Trophoblast cell (in vitro differentiated cells and primary cell): ENCODE results near the gene DLGAP1.

Source experiments
- DNase-seq, 2 donors: peaks; one replicate each; pipeline ENCODE4 v3.0.0-alpha.2; 2016
- H2AFZ ChIP-seq: 2 replicates; pipeline ENCODE4 v1.6.1; 2013; ENCODE audit warnings: low read length, moderate library complexity, mild to moderate bottlenecking; ENCODE audit not compliant: insufficient read depth, poor library complexity
- H2AK5ac ChIP-seq: 2 replicates; pipeline ENCODE4 v1.6.1; 2013; ENCODE audit warnings: mild to moderate bottlenecking, low read length
- H2BK120ac ChIP-seq: 2 replicates; pipeline ENCODE4 v1.6.1; 2013; ENCODE audit warnings: low read length, mild to moderate bottlenecking, moderate library complexity; ENCODE audit not compliant: insufficient read depth, poor library complexity
- H2BK12ac ChIP-seq: 2 replicates; pipeline ENCODE4 v1.6.1; 2013; ENCODE audit warnings: mild to moderate bottlenecking, low read length, moderate library complexity
- H2BK5ac ChIP-seq: 2 replicates; pipeline ENCODE4 v1.6.1; 2013; ENCODE audit warnings: low read length, low read depth, moderate library complexity, mild to moderate bottlenecking; ENCODE audit not compliant: poor library complexity
- H3K14ac ChIP-seq: 2 replicates; pipeline ENCODE4 v1.6.1; 2013; ENCODE audit warnings: mild to moderate bottlenecking, low read length
- H3K18ac ChIP-seq: 2 replicates; pipeline ENCODE4 v1.6.1; 2013; ENCODE audit warnings: mild to moderate bottlenecking, low read length
- H3K23ac ChIP-seq: 2 replicates; pipeline ENCODE4 v1.6.1; 2013; ENCODE audit warnings: low read length
- H3K27ac ChIP-seq: 2 replicates; pipeline ENCODE4 v1.5.1; 2013; ENCODE audit warnings: low read depth, mild to moderate bottlenecking, inconsistent platforms, low read length, moderate library complexity
- H3K27me3 ChIP-seq: 2 replicates; pipeline ENCODE4 v1.6.1; 2013; ENCODE audit warnings: inconsistent platforms, mild to moderate bottlenecking, low read length, moderate library complexity; ENCODE audit not compliant: insufficient read depth
- H3K36me3 ChIP-seq, 2 experiments: 1 replicate in 1 of 2; 2 replicates in 1 of 2; pipeline ENCODE4 v1.6.1; 2013; ENCODE audit warnings: low read length in 2 of 2, mild to moderate bottlenecking in 2 of 2, moderate library complexity in 1 of 2; ENCODE audit not compliant: insufficient read depth in 2 of 2, control insufficient read depth in 1 of 2
- H3K4ac ChIP-seq: 2 replicates; pipeline ENCODE4 v1.6.1; 2013; ENCODE audit warnings: low read depth, mild to moderate bottlenecking, low read length, moderate library complexity
- H3K4me1 ChIP-seq, 2 experiments: 1 replicate in 1 of 2; 2 replicates in 1 of 2; pipeline ENCODE4 v1.6.1; 2013; ENCODE audit warnings: low read length in 2 of 2, mild to moderate bottlenecking in 2 of 2, moderate library complexity in 1 of 2; ENCODE audit not compliant: insufficient read depth in 2 of 2, control insufficient read depth in 1 of 2
- H3K4me2 ChIP-seq: 2 replicates; pipeline ENCODE4 v1.6.1; 2013; ENCODE audit warnings: inconsistent platforms, mild to moderate bottlenecking, low read length, moderate library complexity
- H3K4me3 ChIP-seq: 2 replicates; pipeline ENCODE4 v1.5.1; 2013; ENCODE audit warnings: mild to moderate bottlenecking, low read depth, low read length, inconsistent platforms
- H3K79me1 ChIP-seq: one replicate; pipeline ENCODE4 v1.6.1; 2013; ENCODE audit warnings: low read length
- H3K79me2 ChIP-seq: 2 replicates; pipeline ENCODE4 v1.6.1; 2013; ENCODE audit warnings: low read length, mild to moderate bottlenecking; ENCODE audit not compliant: control insufficient read depth, insufficient read depth, poor library complexity
- H3K9ac ChIP-seq: 2 replicates; pipeline ENCODE4 v1.6.1; 2013; ENCODE audit warnings: mild to moderate bottlenecking, low read length
- H3K9me3 ChIP-seq: 2 replicates; pipeline ENCODE4 v1.6.1; 2013; ENCODE audit warnings: low read depth, mild to moderate bottlenecking, control low read depth, inconsistent platforms, low read length; ENCODE audit not compliant: insufficient read depth
- H4K12ac ChIP-seq: 2 replicates; pipeline ENCODE4 v1.6.1; 2013; ENCODE audit warnings: low read depth, mild to moderate bottlenecking, low read length, moderate library complexity
- H4K8ac ChIP-seq: 2 replicates; pipeline ENCODE4 v1.6.1; 2013; ENCODE audit warnings: low read depth, mild to moderate bottlenecking, low read length, moderate library complexity
- H4K91ac ChIP-seq: one replicate; pipeline ENCODE4 v1.6.1; 2013; ENCODE audit warnings: low read depth, mild to moderate bottlenecking, low read length, moderate library complexity
- WGBS: extraction: QIAGEN DNeasy Blood & Tissue Kit; methylation state at CpG from one replicate; pipeline ENCODE4 v1.1.7; 2013; ENCODE audit warnings: missing lambda C conversion rate; ENCODE audit not compliant: insufficient read length, insufficient coverage; ENCODE audit errors: extremely low coverage; 5-methylcytosine and 5-hydroxymethylcytosine counted together

Gene DLGAP1

DNA sequence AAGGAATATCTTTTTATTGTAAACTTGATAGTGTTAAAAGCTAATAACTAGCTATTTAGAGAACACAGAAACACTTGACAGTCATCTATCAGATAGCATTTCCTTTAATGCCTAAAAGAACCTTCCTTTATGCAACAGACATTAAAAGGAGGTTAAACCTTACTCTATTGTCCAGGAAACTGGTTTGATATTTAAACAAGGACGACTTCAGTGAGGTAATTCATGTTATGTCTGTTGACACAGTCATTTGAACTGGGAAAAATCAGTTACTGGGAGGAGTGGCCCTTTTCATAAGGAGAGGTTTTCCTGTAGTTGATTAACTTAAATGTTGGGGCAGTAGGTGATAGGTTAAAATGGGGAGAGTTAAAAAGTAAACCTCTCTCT is 998.4 kb downstream of the DLGAP1 start:
- no peak for DNase-seq
- Histone ChIP-seq H2BK5ac (no peak overlapping the region), H2BK12ac (no peak overlapping the region), H3K79me1 (peaks cover 20% of the 10 kb centered on the region), H3K23ac (no peak overlapping the region), H2BK120ac (no peak overlapping the region), H3K4me3 (no peak overlapping the region), H3K18ac (no peak overlapping the region), H2AK5ac (no peak overlapping the region), H4K91ac (no peak overlapping the region), H3K27me3 (no peaks in the 10 kb centered on the region), H3K4me2 (no peak overlapping the region), H3K4me1 (peaks cover 0 to 7% of the 10 kb centered on the region in 2 experiments), H3K36me3 (peaks cover 17 to 23% of the 10 kb centered on the region in 2 experiments), H3K4ac (no peak overlapping the region), H3K9ac (no peak overlapping the region), H3K14ac (no peak overlapping the region), H4K12ac (no peak overlapping the region), H2AFZ (no peak overlapping the region), H3K9me3 (no peaks in the 10 kb centered on the region), H3K27ac (no peak overlapping the region), H4K8ac (no peak overlapping the region), H3K79me2 (peaks cover 19% of the 10 kb centered on the region)
- no CpG with 5 or more reads among the region's 1 CpG for WGBS

DNA sequence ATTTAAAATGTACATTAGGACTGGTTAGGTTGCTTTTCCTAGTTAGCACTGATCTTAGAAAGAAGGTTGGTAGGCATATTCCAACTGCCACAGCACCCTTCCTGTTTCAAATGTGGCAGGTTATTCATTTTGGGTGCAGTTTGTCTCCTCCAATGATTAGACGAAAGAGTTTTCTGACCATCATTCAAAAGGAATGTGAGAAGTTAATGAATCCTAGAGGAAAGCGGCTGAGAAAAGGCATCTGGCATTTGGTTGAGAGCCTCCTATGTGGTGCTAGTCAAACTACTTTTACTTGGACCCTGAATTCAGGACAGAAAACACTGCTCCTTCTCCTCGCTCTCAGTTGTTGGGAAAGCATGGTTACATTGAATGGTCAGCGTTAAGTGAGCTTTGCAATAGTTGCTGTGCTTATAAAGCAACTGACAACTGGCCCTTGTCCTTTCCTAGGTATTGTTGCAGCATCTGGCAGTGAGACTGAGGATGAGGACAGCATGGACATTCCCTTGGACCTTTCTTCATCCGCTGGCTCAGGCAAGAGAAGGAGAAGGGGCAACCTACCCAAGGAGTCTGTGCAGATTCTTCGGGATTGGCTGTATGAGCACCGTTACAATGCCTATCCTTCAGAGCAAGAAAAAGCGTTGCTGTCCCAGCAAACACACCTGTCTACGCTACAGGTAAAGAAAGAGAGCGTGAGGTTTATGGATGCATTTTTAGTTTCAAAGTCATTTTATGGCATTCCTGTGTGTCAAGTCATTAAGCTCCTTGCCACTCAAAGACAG is 999.0 kb downstream of the DLGAP1 start:
- H3K4me2 ChIP-seq = peak overlapping the region; percentile 7
- no peak overlapping the region for H4K91ac ChIP-seq
- peak overlapping the region; percentile 19 for H3K4ac ChIP-seq
- peak in 1 of 2 donors; percentile 39 for DNase-seq
- peaks cover 0 to 7% of the 10 kb centered on the region in 2 experiments for H3K4me1 ChIP-seq
- no CpG with 5 or more reads among the region's 10 CpGs for WGBS
- H3K79me1 ChIP-seq = peaks cover 24% of the 10 kb centered on the region
- H4K8ac ChIP-seq = no peak overlapping the region
- no peak overlapping the region for H2BK120ac ChIP-seq
- peak overlapping the region; percentile 2 for H3K27ac ChIP-seq
- no peaks in the 10 kb centered on the region for H3K27me3 ChIP-seq
- no peak overlapping the region for H3K14ac ChIP-seq
- H3K36me3 ChIP-seq = peaks cover 17 to 23% of the 10 kb centered on the region in 2 experiments
- peaks cover 24% of the 10 kb centered on the region for H3K79me2 ChIP-seq
- H3K9ac ChIP-seq = no peak overlapping the region
- no peak overlapping the region for H2AFZ ChIP-seq
- H2AK5ac ChIP-seq = no peak overlapping the region
- H3K4me3 ChIP-seq = no peak overlapping the region
- no peaks in the 10 kb centered on the region for H3K9me3 ChIP-seq
- no peak overlapping the region for H2BK12ac ChIP-seq
- peak overlapping the region; percentile 57 for H3K18ac ChIP-seq
- H2BK5ac ChIP-seq = no peak overlapping the region
- no peak overlapping the region for H4K12ac ChIP-seq
- H3K23ac ChIP-seq = no peak overlapping the region

DNA sequence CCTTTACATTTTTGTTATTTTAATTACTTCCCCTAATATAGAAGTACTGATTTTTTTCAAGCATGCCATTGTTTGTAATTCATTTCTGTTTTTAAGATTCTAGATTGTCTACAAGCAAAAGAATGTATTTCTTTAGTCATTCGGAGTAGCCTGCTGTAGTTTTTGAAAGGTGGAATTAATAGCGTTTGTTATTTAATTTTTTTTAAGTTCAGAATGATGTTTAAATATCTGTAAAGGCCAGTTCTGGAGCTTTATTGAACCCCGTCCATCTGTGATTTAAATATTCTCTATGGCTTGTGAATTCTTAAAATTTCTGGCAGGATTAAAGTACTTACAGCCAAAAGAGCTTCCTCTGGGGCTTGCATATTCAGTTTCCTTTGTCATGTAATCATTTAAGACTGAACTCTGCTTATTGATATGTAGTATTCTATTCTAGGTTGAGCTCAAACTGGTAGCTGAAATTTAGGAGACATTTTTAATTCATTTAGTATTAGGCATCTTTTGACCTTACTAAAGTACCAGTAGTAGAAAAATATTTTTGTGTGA is 999.9 kb downstream of the DLGAP1 start:
- Histone ChIP-seq H2BK12ac (no peak overlapping the region), H3K79me2 (peaks cover 33% of the 10 kb centered on the region)

DNA sequence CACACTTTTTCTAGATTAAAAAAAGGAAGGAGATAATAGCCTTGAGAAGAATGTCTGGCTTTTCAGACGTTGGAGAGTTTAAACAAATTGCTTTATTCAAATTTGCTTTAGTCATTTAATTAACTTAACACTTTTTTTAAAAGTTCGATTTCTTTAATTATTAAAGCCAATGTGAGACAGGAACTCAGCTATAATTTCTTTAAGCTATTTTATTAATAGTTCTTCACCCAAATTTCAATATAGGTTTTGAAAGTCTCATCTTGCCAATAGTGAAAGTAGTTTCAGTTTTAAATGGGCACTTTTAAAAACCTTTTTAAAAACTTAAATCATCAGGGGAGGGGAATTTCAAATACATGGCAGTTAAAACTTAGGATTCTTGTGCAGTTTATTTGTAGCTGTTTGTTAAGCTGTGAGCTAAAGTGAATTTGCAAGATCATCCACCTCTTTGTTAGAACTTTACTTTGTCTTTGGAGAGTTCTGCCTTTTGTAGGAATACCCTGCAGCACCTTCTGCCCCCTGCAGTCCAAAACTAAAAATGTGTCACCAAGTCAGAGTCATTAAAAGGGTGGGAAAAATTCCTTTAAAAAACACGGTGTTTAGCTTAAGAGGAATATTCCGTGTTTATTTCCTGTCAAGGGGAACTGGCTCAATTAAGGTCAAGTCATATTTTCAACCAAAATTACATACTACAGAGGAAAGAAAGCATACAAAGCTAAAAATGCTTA is 1000.6 kb downstream of the DLGAP1 start:
- H3K9me3 ChIP-seq = no peaks in the 10 kb centered on the region
- H3K4me1 ChIP-seq = peaks cover 0 to 7% of the 10 kb centered on the region in 2 experiments
- no peak overlapping the region for H2AK5ac ChIP-seq
- H2BK5ac ChIP-seq = no peak overlapping the region
- no peaks in the 10 kb centered on the region for H3K27me3 ChIP-seq
- no peak overlapping the region for H4K12ac ChIP-seq
- H3K14ac ChIP-seq = no peak overlapping the region
- DNase-seq = peak; percentile 37 to 74
- H3K79me2 ChIP-seq = peaks cover 37% of the 10 kb centered on the region
- no peak overlapping the region for H3K27ac ChIP-seq
- no peak overlapping the region for H3K4ac ChIP-seq
- peaks cover 39% of the 10 kb centered on the region for H3K79me1 ChIP-seq
- no peak overlapping the region for H4K8ac ChIP-seq
- no peak overlapping the region for H2BK120ac ChIP-seq
- WGBS = no CpG with 5 or more reads among the region's 4 CpGs
- no peak overlapping the region for H3K23ac ChIP-seq
- no peak overlapping the region for H3K4me3 ChIP-seq
- peaks cover 19 to 21% of the 10 kb centered on the region in 2 experiments for H3K36me3 ChIP-seq
- no peak overlapping the region for H2AFZ ChIP-seq
- H2BK12ac ChIP-seq = no peak overlapping the region
- no peak overlapping the region for H4K91ac ChIP-seq
- H3K4me2 ChIP-seq = peak overlapping the region; percentile 62
- no peak overlapping the region for H3K9ac ChIP-seq
- no peak overlapping the region for H3K18ac ChIP-seq

More for the DNA sequence above, 999.9 kb downstream of the DLGAP1 start:
- DNase-seq = no peak
- H2BK5ac ChIP-seq = no peak overlapping the region
- H3K27ac ChIP-seq = no peak overlapping the region
- no peak overlapping the region for H3K4me3 ChIP-seq
- H3K23ac ChIP-seq = no peak overlapping the region
- peaks cover 0 to 7% of the 10 kb centered on the region in 2 experiments for H3K4me1 ChIP-seq
- no peak overlapping the region for H2AFZ ChIP-seq
- no peak overlapping the region for H3K4me2 ChIP-seq
- H3K79me1 ChIP-seq = peaks cover 34% of the 10 kb centered on the region
- no CpG with 5 or more reads among the region's 3 CpGs for WGBS
- peaks cover 19 to 21% of the 10 kb centered on the region in 2 experiments for H3K36me3 ChIP-seq
- no peak overlapping the region for H3K18ac ChIP-seq
- H3K4ac ChIP-seq = no peak overlapping the region
- no peak overlapping the region for H4K8ac ChIP-seq
- H2BK120ac ChIP-seq = no peak overlapping the region
- no peak overlapping the region for H2AK5ac ChIP-seq
- no peak overlapping the region for H4K12ac ChIP-seq
- no peak overlapping the region for H3K9ac ChIP-seq
- no peak overlapping the region for H3K14ac ChIP-seq
- no peaks in the 10 kb centered on the region for H3K9me3 ChIP-seq
- H3K27me3 ChIP-seq = no peaks in the 10 kb centered on the region
- H4K91ac ChIP-seq = no peak overlapping the region
